Keratinocyte (primary cell): ENCODE data around the gene DDA1. TPM values are rescaled to one million over a fixed set of nuclear protein-coding genes. Genes with fewer than 3 reads are reported as not detected.

Source experiments
- DNase-seq: peaks from one replicate; pipeline ENCODE4 v3.0.0-alpha.2; 2011; ENCODE audit warnings: low read depth, missing footprints, low spot score
- FAIRE-seq: peaks from 2 replicates; lab custom pipeline; 2011; peaks lifted over from hg19 to GRCh38; lab: Jason Lieb, UNC
- H2AFZ ChIP-seq: 2 replicates; pipeline ENCODE4 v1.6.0; 2012; ENCODE audit warnings: low read length, control low read depth, inconsistent platforms; ENCODE audit not compliant: control insufficient read depth
- H3K27ac ChIP-seq: 2 replicates; pipeline ENCODE4 v1.5.1; 2011; ENCODE audit warnings: low read length; ENCODE audit not compliant: control insufficient read depth, insufficient read depth
- H3K27me3 ChIP-seq: 3 replicates; pipeline ENCODE4 v1.6.0; 2011; ENCODE audit warnings: low read length; ENCODE audit not compliant: control insufficient read depth, insufficient read depth; ENCODE audit errors: extremely low read depth
- H3K36me3 ChIP-seq, 2 experiments: 2 replicates in 1 of 2; 3 replicates in 1 of 2; pipeline ENCODE4 v1.5.1; 2011; ENCODE audit warnings: low read length in 2 of 2, mild to moderate bottlenecking in 1 of 2; ENCODE audit not compliant: control insufficient read depth in 2 of 2, insufficient read depth in 2 of 2; ENCODE audit errors: extremely low read depth in 1 of 2
- H3K4me1 ChIP-seq: 3 replicates; pipeline ENCODE4 v1.5.1; 2011; ENCODE audit warnings: low read length; ENCODE audit not compliant: control insufficient read depth, insufficient read depth; ENCODE audit errors: extremely low read depth
- H3K4me2 ChIP-seq: 3 replicates; pipeline ENCODE4 v1.6.0; 2011; ENCODE audit warnings: low read depth, low read length; ENCODE audit not compliant: control insufficient read depth, insufficient read depth; ENCODE audit errors: extremely low read depth
- H3K4me3 ChIP-seq, 3 experiments: fragments of 200-600 bp in 1 of 3; sonication (generic) in 1 of 3; 2 replicates in 2 of 3; 3 replicates in 1 of 3; pipeline ENCODE4 v1.5.1; 2011 to 2016; ENCODE audit warnings: low read length in 3 of 3, mild to moderate bottlenecking in 3 of 3, control low read depth in 2 of 3, inconsistent platforms in 1 of 3, low read depth in 1 of 3, mixed read lengths in 1 of 3, mixed run types in 1 of 3, moderate library complexity in 1 of 3; ENCODE audit not compliant: control insufficient read depth in 2 of 3, insufficient read depth in 2 of 3; ENCODE audit errors: extremely low read depth in 1 of 3
- H3K79me2 ChIP-seq: 2 replicates; pipeline ENCODE4 v1.6.0; 2012; ENCODE audit warnings: low read length; ENCODE audit not compliant: control insufficient read depth, insufficient read depth
- H3K9ac ChIP-seq: 3 replicates; pipeline ENCODE4 v1.6.0; 2011; ENCODE audit warnings: low read length; ENCODE audit not compliant: control insufficient read depth, insufficient read depth; ENCODE audit errors: extremely low read depth
- H3K9me1 ChIP-seq: 3 replicates; pipeline ENCODE4 v1.6.0; 2011; ENCODE audit warnings: low read length; ENCODE audit not compliant: control insufficient read depth, insufficient read depth; ENCODE audit errors: extremely low read depth
- H3K9me3 ChIP-seq: 2 replicates; pipeline ENCODE4 v1.5.1; 2012; ENCODE audit warnings: low read depth, low read length; ENCODE audit not compliant: control insufficient read depth
- H4K20me1 ChIP-seq: 3 replicates; pipeline ENCODE4 v1.6.0; 2011; ENCODE audit warnings: low read length; ENCODE audit not compliant: control insufficient read depth, insufficient read depth; ENCODE audit errors: extremely low read depth
- CTCF ChIP-seq, 3 experiments: IDR thresholded peaks in 1 of 3; conservative IDR thresholded peaks in 1 of 3; optimal IDR thresholded peaks in 1 of 3; 2 replicates in 2 of 3; 3 replicates in 1 of 3; pipeline versions ENCODE3 to v1.5.1; 2011; ENCODE audit warnings: low read length in 3 of 3, mild to moderate bottlenecking in 3 of 3, moderate library complexity in 2 of 3, control low read depth in 1 of 3, inconsistent platforms in 1 of 3; ENCODE audit not compliant: insufficient read depth in 2 of 3; ENCODE audit errors: extremely low read depth in 1 of 3
- EZH2 ChIP-seq: IDR thresholded peaks from one replicate; pipeline ENCODE4 v1.6.1; 2012; ENCODE audit warnings: inconsistent platforms, mild to moderate bottlenecking, low read length, moderate library complexity
- dilution Hi-C: fragments of 300-500 bp; cut with MboI; formaldehyde crosslinking; loops from one replicate; pipeline ENCODE4 v1.7.0; 2020; ENCODE audit warnings: low sequenced_read_pairs; ENCODE audit not compliant: extremely low pct_ligation_motif_present
- polyA plus RNA-seq, 5 experiments: library from polyadenylated mRNA; depleted of rRNA in 3 of 5; stranded (reverse) in 3 of 5; stranded (forward) in 1 of 5; unstranded in 1 of 5; fragments of >200 nt; gene quantifications; 1 replicate in 1 of 5; 2 replicates in 3 of 5; 3 replicates in 1 of 5; pipeline versions ENCODE4 v1.2.1 to v1.2.3, GENCODE V29; 2011 to 2012; ENCODE audit warnings: missing spikeins in 2 of 5, low read depth in 1 of 5, low replicate concordance in 1 of 5

The DDA1 gene
- polyA plus RNA-seq, 1 donor (not counting 4 experiments of a cell fraction or from before 2014, with no cell fraction given): 59.4 TPM

GRCh38 chr19:17324357-17325114, 15.2 kb downstream of the DDA1 start:
- TF ChIP-seq EZH2: no peak
- no peak for TF ChIP-seq CTCF (optimal IDR thresholded peaks at IDR 0.05 in 1 of 3, IDR thresholded peaks at IDR 0.05 in 1 of 3, conservative IDR thresholded peaks at IDR 0.05 in 1 of 3; ENCODE audit: extremely low read depth in 1 of 3, insufficient read depth in 2 of 3, low read length in 3 of 3)
- Histone ChIP-seq H3K4me1 (peaks cover 13% of the 10 kb centered on the region), H3K36me3 (peaks cover 18 to 19% of the 10 kb centered on the region in 2 experiments), H3K27me3 (peaks cover 8% of the 10 kb centered on the region), H4K20me1 (no peaks in the 10 kb centered on the region), H3K27ac (no peak overlapping the region), H3K9me3 (no peaks in the 10 kb centered on the region), H3K9ac (no peak overlapping the region), H3K79me2 (no peaks in the 10 kb centered on the region), H2AFZ (no peak overlapping the region), H3K9me1 (no peaks in the 10 kb centered on the region), H3K4me3 (no peak overlapping the region), H3K4me2 (no peak overlapping the region)
- DNase-seq: no peak
- FAIRE-seq: no peak
- dilution Hi-C loops: no loop called here

- DNase-seq (no peak), FAIRE-seq (no peak)
- Histone ChIP-seq H3K9ac (no peak overlapping the region), H3K4me1 (peaks cover 13% of the 10 kb centered on the region), H3K4me3 (no peak overlapping the region), H2AFZ (no peak overlapping the region), H3K27ac (no peak overlapping the region), H3K27me3 (peaks cover 14% of the 10 kb centered on the region), H4K20me1 (no peaks in the 10 kb centered on the region), H3K9me3 (no peaks in the 10 kb centered on the region), H3K4me2 (no peak overlapping the region), H3K36me3 (peaks cover 13 to 18% of the 10 kb centered on the region in 2 experiments), H3K9me1 (no peaks in the 10 kb centered on the region), H3K79me2 (no peaks in the 10 kb centered on the region)
- dilution Hi-C loops: no loop called here
- no peak for TF ChIP-seq CTCF (optimal IDR thresholded peaks at IDR 0.05 in 1 of 3, IDR thresholded peaks at IDR 0.05 in 1 of 3, conservative IDR thresholded peaks at IDR 0.05 in 1 of 3; ENCODE audit: extremely low read depth in 1 of 3, insufficient read depth in 2 of 3, low read length in 3 of 3)
- no peak for TF ChIP-seq EZH2
These were observed 15.8 kb downstream of the DDA1 start for GRCh38 chr19:17325133-17325532.
